ENCODE results near the gene CEMIP2. TPM values are rescaled to one million over a fixed set of nuclear protein-coding genes. Genes with fewer than 3 reads are reported as not detected.

CEMIP2 gene
- total RNA-seq, 1 donor from 2014 or later = 139 TPM

DNA sequence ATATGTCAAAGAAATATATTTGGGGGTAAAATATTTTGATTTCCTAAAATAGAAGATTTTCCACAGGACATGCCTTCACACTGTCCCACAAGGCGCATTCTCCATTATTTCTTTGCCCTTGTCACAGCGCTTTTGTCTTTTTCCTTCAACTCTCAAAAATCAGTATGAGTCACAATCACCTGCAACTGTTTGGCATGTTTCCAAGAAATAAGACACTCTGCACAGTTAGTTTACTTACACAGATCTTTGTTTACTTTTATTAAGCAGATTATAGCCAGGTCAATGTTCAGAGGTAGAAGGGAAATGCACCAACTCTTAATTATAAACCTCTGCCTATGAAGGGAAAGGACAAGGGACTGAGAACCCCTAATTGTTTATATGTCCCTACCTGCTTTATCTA lies 9.5 kb downstream of the CEMIP2 start:
- Mint-ChIP-seq H3K4me1 (ENCODE audit: low read depth, unreplicated experiment) (peaks cover 65% of the 10 kb centered on the region), H3K9me3 (ENCODE audit: unreplicated experiment) (no peaks in the 10 kb centered on the region), H3K4me3 (ENCODE audit: unreplicated experiment) (peak overlapping the region; percentile 15), H3K27ac (ENCODE audit: unreplicated experiment) (peak overlapping the region; percentile 15), H3K27me3 (ENCODE audit: low read depth, unreplicated experiment) (no peaks in the 10 kb centered on the region), H3K36me3 (ENCODE audit: low read depth, unreplicated experiment) (no peaks in the 10 kb centered on the region)
- peaks cover 61% of the 10 kb centered on the region for H4K20me1 ChIP-seq (ENCODE audit: insufficient read depth, low read length)
- H3K27ac ChIP-seq (ENCODE audit: low read depth, low read length) = no peak overlapping the region
- TF ChIP-seq EZH2 (IDR thresholded peaks at IDR 0.05; ENCODE audit: insufficient read depth, low read length) (no peak), CTCF (IDR thresholded peaks at IDR 0.05; ENCODE audit: insufficient read depth, low read depth, low read length) (no peak)
- no peak overlapping the region for H3K4me2 ChIP-seq (ENCODE audit: low read length)
- no peak overlapping the region for H2AFZ ChIP-seq (ENCODE audit: low read depth, low read length)
- H3K36me3 ChIP-seq (ENCODE audit: insufficient read depth, low read length) = no peaks in the 10 kb centered on the region
- H3K79me2 ChIP-seq (ENCODE audit: insufficient read depth, low read length) = peaks cover 92% of the 10 kb centered on the region
- H3K27me3 ChIP-seq (ENCODE audit: insufficient read depth, low read length) = no peaks in the 10 kb centered on the region
- peaks cover 25% of the 10 kb centered on the region for H3K4me1 ChIP-seq (ENCODE audit: insufficient read depth, low read length)
- H3K4me3 ChIP-seq (ENCODE audit: insufficient read depth, low read depth, low read length) = no peak overlapping the region
- FAIRE-seq = no peak
- no peak overlapping the region for H3K9ac ChIP-seq (ENCODE audit: low read length)
- peak; percentile 27 for DNase-seq (ENCODE audit: low read depth)
- H3K9me3 ChIP-seq (ENCODE audit: insufficient read depth, low read depth, low read length) = no peaks in the 10 kb centered on the region

DNA sequence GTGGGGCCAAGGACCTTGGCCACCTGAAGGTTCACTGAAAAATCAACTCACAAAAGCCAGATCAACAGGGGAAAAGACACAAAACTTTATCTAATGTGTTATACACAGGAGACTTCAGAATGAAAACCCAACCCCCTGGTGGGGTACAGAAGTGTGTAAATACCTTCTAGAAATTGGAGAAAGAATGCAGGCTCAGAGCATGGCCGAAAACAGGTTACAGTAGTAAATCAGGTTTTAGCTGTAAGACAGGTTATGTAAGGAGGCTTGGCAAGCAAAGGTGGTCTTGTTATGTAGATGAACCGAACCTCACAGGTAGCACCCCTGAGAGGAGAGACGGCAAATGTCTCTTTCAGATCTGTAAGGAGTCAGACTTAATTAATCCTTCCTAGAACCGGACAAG lies 10.0 kb downstream of the CEMIP2 start:
- no peak overlapping the region for H3K27ac ChIP-seq (ENCODE audit: low read depth, low read length)
- peak overlapping the region; percentile 15 for H3K27ac Mint-ChIP-seq (ENCODE audit: unreplicated experiment)
- H3K4me2 ChIP-seq (ENCODE audit: low read length) = no peak overlapping the region
- no peaks in the 10 kb centered on the region for H3K36me3 Mint-ChIP-seq (ENCODE audit: low read depth, unreplicated experiment)
- FAIRE-seq = no peak
- no peaks in the 10 kb centered on the region for H3K27me3 Mint-ChIP-seq (ENCODE audit: low read depth, unreplicated experiment)
- no peak overlapping the region for H2AFZ ChIP-seq (ENCODE audit: low read depth, low read length)
- H3K27me3 ChIP-seq (ENCODE audit: insufficient read depth, low read length) = no peaks in the 10 kb centered on the region
- H3K9me3 Mint-ChIP-seq (ENCODE audit: unreplicated experiment) = no peaks in the 10 kb centered on the region
- no peaks in the 10 kb centered on the region for H3K36me3 ChIP-seq (ENCODE audit: insufficient read depth, low read length)
- no peak overlapping the region for H3K4me3 ChIP-seq (ENCODE audit: insufficient read depth, low read depth, low read length)
- TF ChIP-seq CTCF (IDR thresholded peaks at IDR 0.05; ENCODE audit: insufficient read depth, low read depth, low read length) = no peak
- TF ChIP-seq EZH2 (IDR thresholded peaks at IDR 0.05; ENCODE audit: insufficient read depth, low read length) = no peak
- H4K20me1 ChIP-seq (ENCODE audit: insufficient read depth, low read length) = peaks cover 61% of the 10 kb centered on the region
- no peak overlapping the region for H3K9ac ChIP-seq (ENCODE audit: low read length)
- no peaks in the 10 kb centered on the region for H3K9me3 ChIP-seq (ENCODE audit: insufficient read depth, low read depth, low read length)
- DNase-seq (ENCODE audit: low read depth) = no peak
- peak overlapping the region; percentile 63 for H3K4me3 Mint-ChIP-seq (ENCODE audit: unreplicated experiment)
- peaks cover 20% of the 10 kb centered on the region for H3K4me1 ChIP-seq (ENCODE audit: insufficient read depth, low read length)
- peaks cover 61% of the 10 kb centered on the region for H3K4me1 Mint-ChIP-seq (ENCODE audit: low read depth, unreplicated experiment)
- H3K79me2 ChIP-seq (ENCODE audit: insufficient read depth, low read length) = peaks cover 90% of the 10 kb centered on the region

GRCh38 chr9:71756753-71757152 lies 11.6 kb downstream of the CEMIP2 start:
- H3K27me3 Mint-ChIP-seq (ENCODE audit: low read depth, unreplicated experiment) = no peaks in the 10 kb centered on the region
- no peak for FAIRE-seq
- no peak overlapping the region for H3K4me3 Mint-ChIP-seq (ENCODE audit: unreplicated experiment)
- no peak for DNase-seq (ENCODE audit: low read depth)
- H4K20me1 ChIP-seq (ENCODE audit: insufficient read depth, low read length) = peaks cover 59% of the 10 kb centered on the region
- no peaks in the 10 kb centered on the region for H3K27me3 ChIP-seq (ENCODE audit: insufficient read depth, low read length)
- H3K79me2 ChIP-seq (ENCODE audit: insufficient read depth, low read length) = peaks cover 92% of the 10 kb centered on the region
- H3K36me3 ChIP-seq (ENCODE audit: insufficient read depth, low read length) = no peaks in the 10 kb centered on the region
- peaks cover 6% of the 10 kb centered on the region for H3K4me1 ChIP-seq (ENCODE audit: insufficient read depth, low read length)
- H3K9me3 Mint-ChIP-seq (ENCODE audit: unreplicated experiment) = no peaks in the 10 kb centered on the region
- no peak overlapping the region for H3K4me2 ChIP-seq (ENCODE audit: low read length)
- no peak overlapping the region for H3K4me3 ChIP-seq (ENCODE audit: insufficient read depth, low read depth, low read length)
- no peak overlapping the region for H2AFZ ChIP-seq (ENCODE audit: low read depth, low read length)
- no peak overlapping the region for H3K27ac Mint-ChIP-seq (ENCODE audit: unreplicated experiment)
- no peaks in the 10 kb centered on the region for H3K36me3 Mint-ChIP-seq (ENCODE audit: low read depth, unreplicated experiment)
- TF ChIP-seq CTCF (IDR thresholded peaks at IDR 0.05; ENCODE audit: insufficient read depth, low read depth, low read length) = no peak
- no peak for TF ChIP-seq EZH2 (IDR thresholded peaks at IDR 0.05; ENCODE audit: insufficient read depth, low read length)
- H3K9me3 ChIP-seq (ENCODE audit: insufficient read depth, low read depth, low read length) = no peaks in the 10 kb centered on the region
- peaks cover 54% of the 10 kb centered on the region for H3K4me1 Mint-ChIP-seq (ENCODE audit: low read depth, unreplicated experiment)
- H3K9ac ChIP-seq (ENCODE audit: low read length) = no peak overlapping the region
- no peak overlapping the region for H3K27ac ChIP-seq (ENCODE audit: low read depth, low read length)

Measured in astrocyte (in vitro differentiated cells and primary cell).